ENCODE data around the gene HSD17B1.
"Not testable (repeated sequence)": the region's sequence is repeated elsewhere in the genome, so short reads cannot be mapped to it uniquely, and the experiment has no call there.

HSD17B1 gene, protein sequence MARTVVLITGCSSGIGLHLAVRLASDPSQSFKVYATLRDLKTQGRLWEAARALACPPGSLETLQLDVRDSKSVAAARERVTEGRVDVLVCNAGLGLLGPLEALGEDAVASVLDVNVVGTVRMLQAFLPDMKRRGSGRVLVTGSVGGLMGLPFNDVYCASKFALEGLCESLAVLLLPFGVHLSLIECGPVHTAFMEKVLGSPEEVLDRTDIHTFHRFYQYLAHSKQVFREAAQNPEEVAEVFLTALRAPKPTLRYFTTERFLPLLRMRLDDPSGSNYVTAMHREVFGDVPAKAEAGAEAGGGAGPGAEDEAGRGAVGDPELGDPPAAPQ

DNA sequence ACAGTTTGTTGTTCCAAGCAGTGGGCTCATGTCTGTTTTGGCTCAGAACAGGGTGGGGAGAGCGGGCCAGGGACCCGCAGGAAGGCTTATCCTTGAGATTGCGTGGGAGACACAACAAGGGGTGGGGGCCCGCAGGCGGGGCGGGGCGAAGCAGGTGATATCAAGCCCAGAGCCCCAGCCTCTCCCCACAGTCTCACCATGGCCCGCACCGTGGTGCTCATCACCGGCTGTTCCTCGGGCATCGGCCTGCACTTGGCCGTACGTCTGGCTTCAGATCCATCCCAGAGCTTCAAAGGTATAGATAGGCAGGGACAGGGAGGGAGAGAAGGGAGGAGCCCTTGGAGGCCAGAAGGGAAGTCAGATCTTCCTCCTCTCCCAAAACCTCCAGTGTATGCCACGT is at the start of gene HSD17B1:
TSS of gene HSD17B1 (plus strand) at position 188 of the 400 bp plus-strand sequence. CDS start at position 199, 11 bp downstream.
- Mint-ChIP-seq H3K4me1 (ENCODE audit: low read depth) (peaks cover 47% of the 10 kb centered on the region), H3K4me3 (peak within 1 kb of the TSS; percentile 99), H3K27me3 (peaks cover 24% of the 10 kb centered on the region), H3K27ac (peak within 1 kb of the TSS; percentile 89), H3K36me3 (ENCODE audit: low read depth) (peaks cover 39% of the 10 kb centered on the region)
- intact Hi-C loops (cut with micrococcal nuclease); H3K9me3 Mint-ChIP-seq: not testable (repeated sequence)

DNA sequence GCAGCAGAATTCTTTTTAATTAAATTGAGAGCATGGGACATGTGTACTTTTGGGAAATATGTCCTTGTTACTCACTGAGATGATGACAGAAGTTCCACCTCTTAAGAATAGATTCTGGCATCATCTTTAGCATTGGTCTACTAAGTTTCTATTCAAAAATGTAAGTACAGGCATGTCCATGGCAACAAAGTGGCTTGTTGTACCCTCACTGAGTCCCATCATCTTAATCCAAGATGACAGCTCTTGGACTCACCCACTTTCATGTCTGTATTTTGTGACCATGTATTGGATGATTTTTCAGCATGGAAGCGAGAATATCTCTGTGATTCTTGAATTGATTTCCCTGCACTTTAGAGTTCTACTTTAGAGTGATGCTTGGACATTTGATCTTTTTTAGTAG is 49.8 kb upstream of the HSD17B1 start:
- H3K36me3 Mint-ChIP-seq (ENCODE audit: low read depth), result peaks cover 100% of the 10 kb centered on the region
- H3K4me3 Mint-ChIP-seq, result no peak overlapping the region
- no peaks in the 10 kb centered on the region for H3K27me3 Mint-ChIP-seq
- no peak overlapping the region for H3K27ac Mint-ChIP-seq
- intact Hi-C loops (cut with micrococcal nuclease), result no loop called here
- no peaks in the 10 kb centered on the region for H3K9me3 Mint-ChIP-seq
- H3K4me1 Mint-ChIP-seq (ENCODE audit: low read depth), result no peaks in the 10 kb centered on the region

DNA sequence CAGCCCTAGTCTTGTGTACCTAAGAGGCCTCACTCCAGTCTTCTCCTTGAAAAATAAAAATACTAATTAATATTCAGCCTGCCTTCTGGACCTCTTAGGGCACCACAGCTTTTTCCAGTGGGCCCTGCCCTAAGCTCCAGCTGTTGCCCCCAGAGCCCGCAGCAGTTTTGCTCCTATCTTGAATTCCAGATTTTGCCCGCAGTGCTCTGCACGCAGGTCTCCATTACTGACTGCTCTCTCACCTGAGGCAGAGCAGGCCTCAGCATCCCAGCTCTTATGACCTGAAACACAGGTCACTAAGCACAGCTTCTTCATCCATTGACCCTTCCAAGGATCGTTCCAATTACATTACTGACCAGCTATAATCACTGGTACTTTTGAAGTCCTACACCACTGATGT is 45.1 kb upstream of the HSD17B1 start:
- Mint-ChIP-seq H3K4me1 (ENCODE audit: low read depth) (peaks cover 19% of the 10 kb centered on the region), H3K4me3 (no peak overlapping the region), H3K27ac (no peak overlapping the region), H3K9me3 (no peaks in the 10 kb centered on the region), H3K36me3 (ENCODE audit: low read depth) (peaks cover 100% of the 10 kb centered on the region), H3K27me3 (no peaks in the 10 kb centered on the region)
- intact Hi-C loops (cut with micrococcal nuclease), result no loop called here

DNA sequence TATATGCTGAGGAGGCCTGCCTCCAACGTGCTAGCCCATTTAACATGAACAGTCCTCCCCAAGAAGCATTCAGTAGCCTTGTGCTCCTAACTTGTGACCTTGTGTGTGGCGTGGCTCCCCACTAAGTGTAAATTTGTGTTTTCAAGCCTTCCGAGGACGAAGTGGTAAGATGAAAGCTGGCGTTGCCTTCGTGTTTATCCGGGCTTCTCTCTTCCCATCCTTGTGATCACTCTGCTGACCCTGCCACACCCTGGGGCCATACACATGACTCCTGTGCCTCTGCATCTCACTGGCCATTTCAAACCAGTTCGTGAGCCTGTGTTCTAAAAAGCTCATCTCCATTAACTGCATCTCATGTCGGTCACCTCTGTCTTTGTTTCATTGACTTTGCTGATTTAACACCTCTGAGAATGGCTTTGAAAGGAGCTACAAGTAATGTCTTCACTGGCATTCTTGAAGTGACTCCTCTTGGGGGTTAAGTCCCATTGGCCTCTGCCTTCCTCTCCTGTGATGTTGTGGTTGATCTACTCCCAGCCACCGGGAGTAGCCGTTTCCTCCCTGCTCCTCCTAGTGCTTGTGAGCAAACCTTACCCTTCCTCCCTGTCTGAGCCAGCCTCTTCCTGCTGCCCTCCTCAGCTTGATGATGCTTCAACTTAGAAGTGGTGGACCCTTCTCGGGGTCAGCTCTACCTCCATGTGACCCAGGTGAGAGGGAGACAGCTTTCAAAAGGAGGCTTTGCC is 44.1 kb upstream of the HSD17B1 start:
- Mint-ChIP-seq H3K27me3 (no peaks in the 10 kb centered on the region), H3K36me3 (ENCODE audit: low read depth) (peaks cover 100% of the 10 kb centered on the region), H3K4me1 (ENCODE audit: low read depth) (peaks cover 19% of the 10 kb centered on the region), H3K27ac (no peak overlapping the region), H3K9me3 (no peaks in the 10 kb centered on the region), H3K4me3 (no peak overlapping the region)
- intact Hi-C loops (cut with micrococcal nuclease), result no loop called here

DNA sequence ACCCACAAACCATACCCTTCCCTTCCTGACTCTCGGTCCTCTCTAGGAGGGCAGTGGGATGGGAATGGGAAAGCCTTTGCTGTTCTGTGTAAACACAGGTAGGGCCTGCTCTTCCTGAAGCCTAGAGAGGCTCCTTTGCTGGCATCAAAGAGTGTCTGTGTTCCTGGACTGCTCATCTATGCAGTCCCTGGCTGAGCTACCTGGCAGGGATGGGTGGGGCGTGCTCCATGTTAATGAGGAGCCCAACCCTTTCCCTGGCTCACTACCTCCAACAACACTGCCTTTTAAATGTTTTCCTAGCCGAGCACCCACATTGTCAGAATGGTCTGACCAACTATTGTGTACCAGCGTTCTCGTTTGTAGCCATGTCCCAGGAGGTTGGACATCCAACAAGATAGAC is 43.3 kb upstream of the HSD17B1 start:
- Mint-ChIP-seq H3K36me3 (ENCODE audit: low read depth) (peaks cover 100% of the 10 kb centered on the region), H3K27me3 (no peaks in the 10 kb centered on the region), H3K9me3 (no peaks in the 10 kb centered on the region), H3K4me3 (no peak overlapping the region), H3K27ac (no peak overlapping the region), H3K4me1 (ENCODE audit: low read depth) (peaks cover 19% of the 10 kb centered on the region)
- intact Hi-C loops (cut with micrococcal nuclease), result no loop called here

DNA sequence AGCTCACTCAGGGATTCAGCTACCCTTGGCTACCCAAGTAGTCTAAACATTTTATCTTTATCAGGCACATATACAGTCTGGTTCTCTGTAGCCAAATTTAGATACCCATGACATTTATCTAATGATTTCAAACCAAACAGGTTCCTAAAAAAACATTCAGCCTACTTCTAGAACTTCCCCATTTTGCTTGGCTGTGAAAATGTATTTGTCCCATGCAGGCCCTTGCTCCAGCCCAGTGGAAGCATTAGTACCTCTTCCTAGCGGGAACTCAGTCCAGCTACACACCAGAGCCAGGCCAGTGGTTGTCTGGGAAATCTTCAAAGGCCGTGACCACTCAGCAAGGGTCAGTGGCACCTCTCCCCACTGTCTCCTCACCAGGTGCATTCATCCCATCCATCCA is 42.9 kb upstream of the HSD17B1 start:
- Mint-ChIP-seq H3K36me3 (ENCODE audit: low read depth) (peaks cover 100% of the 10 kb centered on the region), H3K27ac (no peak overlapping the region), H3K27me3 (no peaks in the 10 kb centered on the region), H3K4me3 (no peak overlapping the region), H3K9me3 (no peaks in the 10 kb centered on the region), H3K4me1 (ENCODE audit: low read depth) (peaks cover 19% of the 10 kb centered on the region)
- intact Hi-C loops (cut with micrococcal nuclease), result no loop called here

DNA sequence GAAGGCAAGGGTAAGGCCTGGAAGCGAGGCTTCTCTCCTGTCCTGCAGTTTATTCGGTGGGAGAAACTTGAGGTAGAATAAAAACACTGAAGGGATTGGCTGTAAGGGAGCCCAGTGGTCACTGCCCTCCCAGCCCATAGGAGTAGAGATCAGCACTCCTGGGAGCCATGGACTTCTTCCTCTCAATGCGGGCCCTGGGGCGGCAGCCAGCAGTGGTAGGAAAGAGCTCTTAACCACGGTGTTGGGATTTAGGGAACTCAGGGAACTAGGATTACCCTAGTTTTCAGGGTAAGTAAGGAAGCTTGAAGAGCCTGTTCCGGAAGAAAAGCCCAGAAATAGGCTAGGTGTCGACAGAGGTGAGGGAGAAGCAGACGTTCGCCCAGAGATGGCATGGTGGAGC is 40.5 kb upstream of the HSD17B1 start:
- Mint-ChIP-seq H3K9me3 (no peaks in the 10 kb centered on the region), H3K4me3 (no peak overlapping the region), H3K4me1 (ENCODE audit: low read depth) (peaks cover 35% of the 10 kb centered on the region), H3K27ac (no peak overlapping the region), H3K36me3 (ENCODE audit: low read depth) (peaks cover 98% of the 10 kb centered on the region), H3K27me3 (no peaks in the 10 kb centered on the region)
- intact Hi-C loops (cut with micrococcal nuclease), result no loop called here

DNA sequence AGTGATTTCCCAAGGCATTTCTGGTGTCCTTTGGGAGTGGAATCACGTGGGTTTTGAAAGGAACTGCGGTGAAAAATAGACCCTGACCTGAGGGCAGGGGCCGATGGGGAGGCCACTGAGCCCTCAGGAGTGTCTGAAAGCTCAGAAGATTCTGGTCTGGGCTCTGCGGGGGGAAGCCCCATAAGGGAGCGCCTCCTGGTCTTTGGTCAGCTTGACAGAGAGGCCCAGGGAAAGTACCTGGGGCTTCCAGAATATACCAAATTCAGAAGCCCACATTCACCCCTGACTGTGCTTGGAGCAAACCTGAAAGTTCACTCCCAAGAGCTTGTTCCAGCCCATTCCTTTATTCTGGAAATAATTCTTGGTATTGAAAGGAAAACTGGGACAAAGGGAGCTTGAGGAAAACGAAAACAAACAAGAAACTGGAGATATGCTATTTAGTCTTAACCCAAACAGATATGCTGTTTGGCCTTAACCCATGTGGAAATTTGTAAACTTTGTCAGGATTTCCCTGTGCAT is 39.9 kb upstream of the HSD17B1 start:
- no peaks in the 10 kb centered on the region for H3K9me3 Mint-ChIP-seq
- intact Hi-C loops (cut with micrococcal nuclease), result no loop called here
- peaks cover 97% of the 10 kb centered on the region for H3K36me3 Mint-ChIP-seq (ENCODE audit: low read depth)
- peaks cover 41% of the 10 kb centered on the region for H3K4me1 Mint-ChIP-seq (ENCODE audit: low read depth)
- H3K27ac Mint-ChIP-seq, result no peak overlapping the region
- H3K27me3 Mint-ChIP-seq, result no peaks in the 10 kb centered on the region
- H3K4me3 Mint-ChIP-seq, result no peak overlapping the region

DNA sequence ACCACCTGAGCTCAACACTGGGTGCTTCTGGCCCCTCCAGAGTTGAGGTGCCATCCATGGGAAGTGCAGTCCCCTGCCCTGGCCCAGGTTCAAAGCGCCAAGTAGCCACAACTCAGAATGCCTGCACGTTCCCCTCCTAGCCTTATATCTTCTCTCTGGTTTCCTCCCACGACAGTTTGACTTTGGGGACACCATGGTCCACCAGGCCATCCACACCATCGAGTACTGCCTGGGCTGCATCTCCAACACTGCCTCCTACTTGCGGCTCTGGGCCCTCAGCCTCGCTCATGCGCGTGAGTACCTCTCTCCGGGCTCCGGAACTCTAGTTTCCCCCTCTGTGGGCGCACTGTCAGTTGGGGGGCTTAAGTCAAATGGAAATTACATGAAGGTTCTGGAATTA is 39.0 kb upstream of the HSD17B1 start:
- Mint-ChIP-seq H3K27ac (no peak overlapping the region), H3K27me3 (no peaks in the 10 kb centered on the region), H3K4me3 (no peak overlapping the region), H3K36me3 (ENCODE audit: low read depth) (peaks cover 88% of the 10 kb centered on the region), H3K9me3 (no peaks in the 10 kb centered on the region), H3K4me1 (ENCODE audit: low read depth) (peaks cover 45% of the 10 kb centered on the region)
- intact Hi-C loops (cut with micrococcal nuclease), result no loop called here

DNA sequence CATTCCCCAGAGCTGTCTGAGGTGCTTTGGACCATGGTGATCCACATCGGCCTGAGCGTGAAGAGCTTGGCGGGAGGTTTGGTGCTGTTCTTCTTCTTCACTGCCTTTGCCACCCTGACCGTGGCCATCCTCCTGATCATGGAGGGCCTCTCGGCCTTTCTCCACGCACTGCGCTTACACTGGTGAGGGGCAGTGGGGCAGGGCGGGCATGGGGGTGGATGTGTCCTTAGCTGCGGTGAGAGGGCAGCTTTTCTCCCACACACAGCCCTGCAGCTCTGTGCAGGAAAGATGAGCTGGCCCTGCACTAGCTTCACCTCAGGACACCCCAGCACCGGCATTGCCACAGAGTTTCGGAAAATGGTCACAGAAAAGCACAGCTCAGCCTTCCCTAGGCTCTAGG is 38.4 kb upstream of the HSD17B1 start:
- intact Hi-C loops (cut with micrococcal nuclease), result no loop called here
- H3K27me3 Mint-ChIP-seq, result no peaks in the 10 kb centered on the region
- H3K4me3 Mint-ChIP-seq, result no peak overlapping the region
- no peak overlapping the region for H3K27ac Mint-ChIP-seq
- H3K4me1 Mint-ChIP-seq (ENCODE audit: low read depth), result peaks cover 45% of the 10 kb centered on the region
- no peaks in the 10 kb centered on the region for H3K9me3 Mint-ChIP-seq
- peaks cover 82% of the 10 kb centered on the region for H3K36me3 Mint-ChIP-seq (ENCODE audit: low read depth)

DNA sequence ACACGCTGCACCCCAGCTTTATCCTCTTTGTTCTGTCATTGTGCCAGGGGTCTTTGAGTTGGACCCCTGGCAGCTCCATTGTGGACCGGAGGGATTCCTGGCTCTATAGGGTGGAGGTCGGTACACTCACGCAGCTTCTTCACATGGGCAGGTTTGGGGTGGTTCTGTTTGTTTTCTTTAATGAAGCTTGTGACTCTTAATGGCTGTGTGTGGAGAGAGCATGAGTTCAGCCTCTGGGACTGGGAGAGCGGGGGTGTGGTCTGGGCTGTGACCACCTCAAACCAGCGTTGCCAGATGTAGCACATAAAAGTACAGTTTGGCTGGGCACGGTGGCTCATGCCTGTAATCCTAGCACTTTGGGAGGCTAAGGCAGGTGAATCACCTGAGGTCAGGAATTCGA is 37.9 kb upstream of the HSD17B1 start:
- Mint-ChIP-seq H3K27me3 (no peaks in the 10 kb centered on the region), H3K27ac (no peak overlapping the region), H3K4me1 (ENCODE audit: low read depth) (peaks cover 45% of the 10 kb centered on the region), H3K4me3 (no peak overlapping the region), H3K9me3 (no peaks in the 10 kb centered on the region), H3K36me3 (ENCODE audit: low read depth) (peaks cover 79% of the 10 kb centered on the region)
- intact Hi-C loops (cut with micrococcal nuclease), result loop anchor here (5.0 kb wide), 2 partner anchors 108 to 193 kb away; no protein-coding TSS in a partner anchor

DNA sequence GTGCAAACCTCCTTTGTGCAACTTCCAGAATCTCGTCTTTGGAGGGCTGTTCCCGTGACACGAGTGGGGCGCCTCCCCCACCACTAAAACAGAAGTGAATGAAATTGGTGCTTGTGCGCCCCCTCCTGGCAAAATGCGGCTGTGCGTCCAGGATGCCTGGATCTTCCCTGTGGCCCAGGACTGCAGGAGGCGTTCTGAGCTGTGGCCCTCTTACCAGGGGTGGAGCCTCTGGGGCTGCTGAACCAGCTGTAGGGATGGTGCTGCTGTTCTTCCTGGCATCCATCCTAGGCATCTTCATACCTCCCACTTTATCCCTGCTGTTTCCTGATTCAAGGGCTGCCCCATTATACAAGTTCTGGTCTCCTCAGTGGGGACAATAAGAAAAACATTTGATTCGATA is 35.2 kb upstream of the HSD17B1 start:
- H3K36me3 Mint-ChIP-seq (ENCODE audit: low read depth), result peaks cover 74% of the 10 kb centered on the region
- H3K4me1 Mint-ChIP-seq (ENCODE audit: low read depth), result peaks cover 62% of the 10 kb centered on the region
- H3K9me3 Mint-ChIP-seq, result no peaks in the 10 kb centered on the region
- H3K27ac Mint-ChIP-seq, result peak overlapping the region; percentile 88
- H3K4me3 Mint-ChIP-seq, result no peak overlapping the region
- intact Hi-C loops (cut with micrococcal nuclease), result loop anchor here (5.0 kb wide), 2 partner anchors 110 to 195 kb away; no protein-coding TSS in a partner anchor
- no peaks in the 10 kb centered on the region for H3K27me3 Mint-ChIP-seq

DNA sequence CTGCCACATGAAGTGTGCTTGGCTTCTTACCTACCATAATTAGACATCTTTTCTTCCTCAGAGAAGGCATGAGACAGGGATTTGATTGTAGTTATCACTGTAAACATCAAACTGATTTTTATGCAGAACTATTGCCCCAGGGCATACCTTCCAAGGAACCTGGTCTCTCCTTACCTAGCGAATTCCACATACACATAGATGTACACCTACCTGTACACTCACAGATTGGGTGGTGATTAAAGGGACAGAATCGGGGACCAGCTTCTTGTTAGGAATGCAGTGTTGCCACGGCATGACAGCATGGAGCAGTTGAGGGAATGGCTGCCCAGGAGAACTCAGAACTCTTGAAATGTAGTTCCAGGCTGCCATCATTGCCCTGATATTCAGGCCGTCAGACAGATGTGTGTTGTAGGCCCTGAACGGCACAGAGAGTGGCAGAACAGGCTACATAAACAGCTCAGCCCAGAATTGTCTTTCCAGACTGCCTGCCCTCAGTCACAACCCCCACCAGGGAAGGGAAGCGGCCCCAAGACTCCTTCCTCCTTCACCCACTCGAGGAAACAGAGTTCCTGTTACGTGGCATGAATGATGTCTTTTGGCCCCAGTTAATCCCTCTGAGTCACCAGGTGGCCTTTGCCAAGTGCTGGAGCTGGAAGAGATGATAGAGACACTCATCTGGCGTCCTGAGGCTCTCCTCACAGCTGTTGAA is 34.5 kb upstream of the HSD17B1 start:
- Mint-ChIP-seq H3K36me3 (ENCODE audit: low read depth) (peaks cover 74% of the 10 kb centered on the region), H3K4me1 (ENCODE audit: low read depth) (peaks cover 62% of the 10 kb centered on the region), H3K4me3 (peak overlapping the region; percentile 18), H3K9me3 (no peaks in the 10 kb centered on the region), H3K27me3 (no peaks in the 10 kb centered on the region), H3K27ac (peak overlapping the region; percentile 88)
- intact Hi-C loops (cut with micrococcal nuclease), result loop anchor here (5.0 kb wide), 2 partner anchors 111 to 196 kb away; no protein-coding TSS in a partner anchor
